ENCODE data around the gene ZNF469.
"Not testable (repeated sequence)": the region's sequence is repeated elsewhere in the genome, so short reads cannot be mapped to it uniquely, and the experiment has no call there.

ZNF469 gene

DNA sequence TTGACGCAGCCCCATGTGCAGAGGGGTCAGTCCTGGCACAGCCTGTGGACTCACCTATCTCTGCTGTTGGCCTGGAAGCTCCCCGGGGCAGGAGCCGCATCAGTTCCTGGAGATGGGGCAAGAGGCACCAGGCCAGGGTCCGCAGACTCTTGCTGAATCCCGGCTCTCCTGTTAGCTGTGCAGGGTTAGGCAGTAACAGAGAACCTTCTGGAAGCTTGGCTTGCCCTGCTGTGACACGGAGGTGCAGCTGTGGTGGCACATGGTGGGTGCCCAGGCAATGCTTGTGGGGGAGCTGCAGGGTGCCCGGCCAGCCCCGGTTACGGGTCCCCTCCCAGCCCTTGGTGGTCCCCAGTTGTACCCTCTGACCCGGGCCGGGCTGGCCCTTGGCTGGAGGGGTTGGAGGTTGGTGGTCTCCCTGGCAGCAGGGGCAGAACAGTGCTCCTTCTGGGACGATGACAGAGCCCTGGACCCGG is 26.0 kb upstream of the ZNF469 start:
- DNase-seq (ENCODE audit: extremely low read depth in 1 of 2, low read depth in 1 of 2): no peak

DNA sequence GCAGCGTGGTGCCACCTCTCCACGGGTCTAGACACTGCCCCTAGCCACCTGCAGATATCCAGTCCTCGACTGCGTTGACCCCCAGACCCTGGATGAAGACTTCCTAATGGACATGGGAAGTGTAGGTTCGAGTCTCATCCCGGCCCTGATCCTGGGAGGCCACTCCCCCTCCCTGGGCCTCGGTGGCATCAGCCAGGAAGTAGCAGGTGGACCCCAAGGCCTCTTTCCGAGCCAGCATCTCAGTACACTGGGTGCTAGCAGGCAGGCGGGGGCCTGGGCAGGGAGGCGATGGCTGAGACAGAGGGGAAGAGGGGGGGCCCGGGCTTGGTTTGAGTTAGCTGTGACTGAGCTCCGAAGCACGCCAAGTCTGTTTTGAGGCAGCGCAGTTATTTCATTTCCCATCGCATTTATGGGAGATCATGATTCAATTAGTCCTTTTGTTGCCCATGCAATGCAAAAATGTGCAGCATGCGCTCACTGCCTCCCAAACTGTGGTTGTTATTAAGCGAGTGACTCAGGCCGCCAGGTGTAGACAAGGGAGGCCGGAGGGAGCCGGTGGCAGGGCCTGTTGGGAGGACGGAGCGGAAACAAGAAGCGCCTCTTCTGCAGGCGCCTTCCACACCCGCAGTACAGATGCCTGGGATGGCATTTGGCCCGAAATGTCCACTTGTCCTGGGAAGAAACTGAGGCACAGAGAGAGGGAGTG is 25.3 kb upstream of the ZNF469 start:
- DNase-seq (ENCODE audit: extremely low read depth in 1 of 2, low read depth in 1 of 2): no peak

DNA sequence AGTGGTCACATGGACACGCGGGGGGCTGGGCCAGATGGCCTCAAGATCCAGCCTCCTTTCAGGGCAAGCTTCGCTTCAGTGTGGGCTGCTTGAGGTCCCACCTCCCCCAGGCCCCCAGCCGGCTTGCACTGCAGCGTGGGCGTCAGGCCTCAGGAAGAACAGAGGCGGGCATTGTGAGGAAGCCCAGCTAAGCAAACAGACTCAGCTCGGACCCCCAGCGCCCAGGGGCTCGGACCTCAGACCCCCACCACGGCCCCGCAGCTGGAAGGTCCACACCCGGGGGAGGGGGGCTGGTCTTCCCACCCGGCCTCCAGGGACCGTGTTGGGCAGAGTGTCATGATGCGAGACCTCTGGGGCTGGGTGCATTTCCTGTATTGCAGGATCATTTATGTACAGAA is 24.7 kb upstream of the ZNF469 start:
- DNase-seq (ENCODE audit: extremely low read depth in 1 of 2, low read depth in 1 of 2): no peak

DNA sequence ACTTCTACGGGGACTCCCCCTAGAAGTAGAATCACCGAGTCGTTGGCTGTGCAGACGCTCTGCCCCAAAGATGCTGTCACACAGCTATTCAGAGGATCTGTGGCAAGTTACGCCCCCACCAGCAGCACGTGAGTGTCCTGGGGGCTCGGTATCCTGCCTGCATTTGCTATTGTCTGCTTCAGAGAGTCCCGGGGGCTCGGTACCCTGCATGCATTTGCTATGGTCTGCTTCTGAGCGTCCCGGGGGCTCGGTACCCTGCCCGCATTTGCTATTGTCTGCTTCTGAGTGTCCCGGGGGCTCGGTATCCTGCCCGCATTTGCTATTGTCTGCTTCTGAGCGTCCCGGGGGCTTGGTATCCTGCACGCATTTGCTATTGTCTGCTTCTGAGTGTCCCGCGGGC is 23.8 kb upstream of the ZNF469 start:
- DNase-seq (ENCODE audit: extremely low read depth in 1 of 2, low read depth in 1 of 2): no peak

DNA sequence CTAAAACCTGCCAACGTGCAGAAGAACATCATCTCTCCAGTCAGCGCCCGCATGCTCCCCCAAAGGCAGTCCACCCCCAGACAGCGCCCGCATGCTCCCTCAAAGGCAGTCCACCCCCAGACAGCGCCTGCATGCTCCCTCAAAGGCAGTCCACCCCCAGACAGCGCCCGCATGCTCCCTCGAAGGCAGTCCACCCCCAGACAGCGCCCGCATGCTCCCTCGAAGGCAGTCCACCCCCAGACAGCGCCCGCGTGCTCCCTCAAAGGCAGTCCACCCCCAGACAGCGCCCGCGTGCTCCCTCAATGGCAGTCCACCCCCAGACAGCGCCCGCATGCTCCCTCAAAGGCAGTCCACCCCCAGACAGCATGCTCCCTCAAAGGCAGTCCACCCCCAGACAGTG is 22.4 kb upstream of the ZNF469 start:
- not testable (repeated sequence) for DNase-seq (ENCODE audit: extremely low read depth in 1 of 2, low read depth in 1 of 2)

DNA sequence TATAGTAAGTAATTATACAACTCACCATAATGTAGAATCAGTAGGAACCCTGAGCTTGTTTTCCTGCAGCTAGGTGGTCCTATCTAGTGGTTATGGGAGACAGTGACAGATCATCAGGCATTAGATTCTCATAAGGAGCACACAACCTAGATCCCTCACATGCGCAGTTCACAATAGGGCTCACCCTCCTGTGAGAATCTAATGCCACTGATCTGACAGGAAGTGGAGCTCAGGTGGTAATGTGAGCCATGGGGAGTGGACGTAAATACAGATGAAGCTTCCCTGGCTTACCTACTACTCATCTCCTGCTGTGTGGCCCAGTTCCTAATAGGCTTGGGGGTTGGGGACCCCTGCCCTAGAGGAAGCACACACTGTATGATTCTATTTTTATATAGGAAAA is 21.8 kb upstream of the ZNF469 start:
- DNase-seq (ENCODE audit: extremely low read depth in 1 of 2, low read depth in 1 of 2): no peak

DNA sequence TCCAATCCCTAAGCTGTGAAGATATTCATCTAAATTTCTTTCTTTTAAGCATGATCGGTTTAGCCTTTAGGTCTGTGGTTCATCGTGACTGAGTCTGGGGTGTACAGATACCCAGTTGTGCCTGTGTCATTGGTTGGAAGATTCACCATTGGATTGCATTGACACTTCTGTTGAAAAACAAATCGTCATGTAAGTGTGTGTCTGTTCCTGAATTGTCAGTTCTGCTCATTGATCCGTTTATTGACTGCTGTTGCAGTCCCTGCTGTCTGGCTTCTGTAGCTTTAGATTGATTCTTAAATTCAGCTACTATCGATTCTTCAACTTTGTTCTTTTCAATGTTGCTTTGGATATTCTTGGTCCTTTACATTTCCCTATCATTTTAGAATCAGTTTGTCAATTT is 21.0 kb upstream of the ZNF469 start:
- DNase-seq (ENCODE audit: extremely low read depth in 1 of 2, low read depth in 1 of 2): no peak

DNA sequence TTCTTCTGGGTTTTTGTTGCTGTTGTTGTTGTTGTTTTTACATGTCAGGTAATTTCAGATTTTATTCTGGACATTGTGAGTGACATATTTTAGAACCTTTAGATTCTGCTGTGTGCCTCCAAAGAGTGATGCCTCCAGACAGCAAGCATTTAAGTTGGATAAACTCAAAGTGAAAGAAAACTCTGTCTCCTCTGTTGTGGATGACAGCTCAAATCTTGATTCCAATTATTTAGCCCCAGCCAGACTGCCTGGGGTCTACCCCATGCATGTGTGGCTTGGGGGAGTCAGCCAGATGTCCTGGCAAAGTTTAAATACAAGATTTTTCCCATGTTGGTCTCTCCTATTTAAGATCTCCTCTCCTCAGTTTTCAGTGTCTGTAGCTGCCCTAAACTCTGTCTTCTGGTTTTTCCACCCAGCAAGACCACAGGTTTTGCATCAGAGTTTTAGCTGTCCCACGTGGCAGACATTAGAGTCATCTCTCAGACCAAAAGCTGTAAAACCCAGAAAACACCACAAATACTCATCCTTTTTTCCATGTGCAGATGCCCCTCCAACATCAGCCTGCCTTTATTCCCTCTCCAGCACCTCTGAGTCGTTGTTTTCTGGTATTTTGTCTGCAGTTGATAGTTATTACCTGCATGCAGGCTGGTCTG is 19.4 kb upstream of the ZNF469 start:
- DNase-seq (ENCODE audit: extremely low read depth in 1 of 2, low read depth in 1 of 2): no peak

DNA sequence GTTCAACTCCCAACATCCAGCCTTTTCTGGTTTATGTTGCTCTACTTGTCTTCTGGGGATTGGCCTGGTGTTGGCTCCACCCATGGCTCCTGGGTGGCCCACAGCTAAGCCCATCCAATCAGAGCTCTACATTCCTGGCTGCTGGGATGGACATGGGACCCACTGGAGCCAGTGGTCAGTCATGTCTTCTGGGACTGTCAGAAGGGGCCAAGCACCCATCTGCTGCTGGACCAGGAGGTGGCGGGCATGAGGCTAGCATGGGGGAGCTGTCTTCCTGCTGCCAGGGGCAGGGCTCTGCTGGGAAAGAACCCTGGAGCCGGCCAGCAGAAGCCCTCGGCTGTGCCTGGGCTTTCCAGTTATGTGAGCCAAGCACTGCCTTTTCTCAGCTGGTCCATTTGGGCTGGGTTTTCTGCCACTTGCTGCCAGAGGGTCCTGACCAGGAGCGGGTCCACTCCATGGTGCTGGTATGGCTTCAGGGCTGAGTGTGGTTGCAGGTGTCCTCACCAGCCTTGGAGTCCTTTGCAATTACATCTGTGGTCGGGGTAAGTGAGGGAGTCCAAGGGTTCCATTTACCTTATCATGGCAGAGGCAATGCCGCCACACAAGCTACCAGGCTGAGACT is 17.4 kb upstream of the ZNF469 start:
- DNase-seq (ENCODE audit: extremely low read depth in 1 of 2, low read depth in 1 of 2): no peak

DNA sequence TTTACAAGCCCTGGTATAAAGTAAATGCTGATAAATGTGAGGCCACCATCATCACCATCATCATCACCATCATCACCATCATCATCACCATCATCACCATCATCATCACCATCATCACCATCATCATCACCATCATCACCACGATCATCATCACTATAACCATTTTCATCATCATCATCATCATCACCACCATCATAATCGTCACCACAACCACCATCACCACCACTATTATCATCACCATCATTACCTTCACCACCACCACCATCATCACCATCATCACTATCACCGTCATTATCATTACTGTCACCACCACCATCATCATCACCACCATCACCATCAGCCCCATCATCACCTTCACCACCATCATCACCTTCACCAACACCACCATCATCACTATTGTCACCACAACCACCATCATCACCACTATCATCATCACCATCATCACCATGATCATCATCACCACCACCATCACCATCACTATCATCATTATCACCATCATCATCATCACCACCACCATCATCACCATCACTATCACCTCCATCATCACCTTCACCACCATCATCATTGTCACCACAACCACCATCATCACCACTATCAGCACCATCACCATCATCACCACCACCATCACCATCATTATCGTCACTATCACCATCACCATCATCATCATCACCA is 16.6 kb upstream of the ZNF469 start:
- DNase-seq (ENCODE audit: extremely low read depth in 1 of 2, low read depth in 1 of 2): no peak

DNA sequence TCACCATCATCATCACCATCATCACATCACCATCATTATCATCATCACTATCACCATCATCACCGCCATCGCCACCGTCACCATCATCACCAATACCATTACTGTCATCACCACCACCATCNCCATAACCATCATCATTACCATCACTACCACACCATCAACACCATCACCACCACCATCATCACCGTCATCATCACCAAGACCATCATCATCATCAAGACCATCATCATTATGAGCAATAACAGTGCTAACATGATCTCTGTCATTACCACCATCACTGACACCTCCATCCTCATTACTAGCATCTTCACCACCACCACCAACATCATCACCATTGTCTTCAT is 16.1 kb upstream of the ZNF469 start:
- no peak for DNase-seq (ENCODE audit: extremely low read depth in 1 of 2, low read depth in 1 of 2)

DNA sequence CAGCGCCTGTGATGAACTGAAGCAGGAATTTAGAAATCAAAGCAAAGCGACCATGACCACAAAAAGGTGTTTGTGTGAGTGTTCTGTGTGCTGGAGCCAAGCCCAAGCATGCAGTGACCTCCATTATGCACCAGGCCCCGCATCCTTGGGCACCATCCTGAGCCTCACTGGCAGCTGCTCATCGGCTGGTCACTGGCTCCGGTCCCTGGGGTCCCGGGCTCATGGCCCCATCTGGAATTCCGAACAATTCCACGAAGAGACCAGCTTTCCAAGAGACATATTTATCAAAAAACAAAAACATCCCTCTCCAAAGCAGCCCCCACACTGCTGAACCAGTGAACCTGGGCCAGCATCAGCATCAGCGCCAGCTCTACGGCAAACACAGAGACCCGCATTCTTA is 15.2 kb upstream of the ZNF469 start:
- no peak for DNase-seq (ENCODE audit: extremely low read depth in 1 of 2, low read depth in 1 of 2)

DNA sequence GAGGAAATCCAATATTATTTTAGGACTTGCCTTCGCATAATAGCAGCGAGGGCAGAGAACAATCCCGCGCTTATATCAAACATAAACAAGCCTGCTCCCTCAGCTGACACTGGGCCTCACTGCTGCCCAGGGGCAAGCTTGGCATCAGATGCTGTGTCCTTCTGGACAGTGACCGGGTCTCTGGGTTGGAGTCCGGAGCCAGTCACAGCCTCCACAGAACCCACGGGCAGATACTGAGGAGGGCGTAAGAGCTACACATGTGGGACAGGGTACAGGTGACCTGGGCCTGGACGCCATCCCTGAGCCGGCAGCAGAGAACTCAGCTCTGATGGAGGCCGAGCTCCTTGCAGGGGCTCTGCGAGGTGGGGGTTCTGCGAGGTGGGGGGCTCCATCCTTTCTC is 14.7 kb upstream of the ZNF469 start:
- DNase-seq (ENCODE audit: extremely low read depth in 1 of 2, low read depth in 1 of 2): no peak

DNA sequence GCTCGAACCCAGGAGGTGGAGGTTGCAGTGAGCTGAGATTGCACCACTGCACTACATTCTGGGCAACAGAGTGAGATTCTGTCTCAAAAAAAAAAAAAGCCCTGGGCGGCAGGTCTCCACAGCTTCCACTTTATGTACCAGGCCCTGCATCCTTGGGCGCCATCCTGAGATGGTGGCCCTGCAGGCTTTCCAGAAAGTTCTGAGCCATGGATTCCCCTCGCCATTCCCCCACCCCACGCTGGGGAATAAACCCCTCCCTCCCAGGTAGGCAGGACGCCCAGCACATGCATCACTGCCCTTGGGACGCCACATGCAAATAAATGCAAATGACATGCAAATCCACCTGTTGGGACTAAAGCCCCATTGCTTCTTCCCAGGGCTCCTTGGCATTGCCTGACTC is 13.8 kb upstream of the ZNF469 start:
- no peak for DNase-seq (ENCODE audit: extremely low read depth in 1 of 2, low read depth in 1 of 2)

DNA sequence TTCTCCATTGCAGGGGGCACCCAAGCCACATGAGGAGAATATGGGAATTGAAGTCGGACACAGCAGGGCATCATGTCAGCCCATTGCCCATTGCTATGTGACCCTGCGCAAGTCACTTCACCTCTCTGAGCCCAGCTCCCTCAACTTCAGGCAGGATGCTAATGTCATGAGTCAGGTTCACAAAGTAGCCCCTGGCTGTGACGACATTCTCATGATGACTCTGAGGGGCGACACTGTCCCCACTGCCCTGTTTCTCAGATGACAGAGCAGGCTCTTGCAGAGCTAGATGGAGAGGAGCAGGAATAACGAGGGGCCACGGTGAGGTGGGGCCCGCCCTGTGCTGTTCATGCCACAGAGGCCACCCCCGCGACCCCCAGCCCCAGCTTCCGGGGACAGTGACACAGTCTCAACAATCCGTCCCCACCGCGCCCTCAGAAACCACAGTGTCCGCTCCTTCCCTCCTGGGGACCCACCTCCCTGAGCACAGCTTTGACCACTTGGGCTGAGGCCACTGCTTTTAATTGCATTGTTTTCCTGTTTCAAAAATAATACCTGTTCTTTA is 13.2 kb upstream of the ZNF469 start:
- DNase-seq (ENCODE audit: extremely low read depth in 1 of 2, low read depth in 1 of 2): no peak

DNA sequence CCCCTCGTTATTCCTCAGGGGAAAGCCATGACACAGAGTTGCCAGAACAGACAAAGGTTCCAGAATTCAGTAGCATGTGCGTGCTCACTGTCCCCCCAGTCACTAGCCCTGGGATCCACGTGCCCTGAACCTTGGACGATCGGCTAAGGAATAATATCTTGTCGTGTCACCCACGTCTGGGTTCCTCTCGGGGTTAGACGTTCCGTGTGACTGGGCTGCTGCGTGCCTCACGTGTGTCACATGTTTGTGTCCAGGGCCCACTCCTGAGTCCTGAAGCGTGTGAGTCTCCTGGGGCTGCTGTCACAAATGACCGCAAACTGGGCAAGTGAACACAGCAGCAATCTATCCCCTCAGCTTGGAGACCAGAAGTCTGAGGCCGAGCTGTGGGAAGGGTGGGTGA is 12.4 kb upstream of the ZNF469 start:
- no peak for DNase-seq (ENCODE audit: extremely low read depth in 1 of 2, low read depth in 1 of 2)

DNA sequence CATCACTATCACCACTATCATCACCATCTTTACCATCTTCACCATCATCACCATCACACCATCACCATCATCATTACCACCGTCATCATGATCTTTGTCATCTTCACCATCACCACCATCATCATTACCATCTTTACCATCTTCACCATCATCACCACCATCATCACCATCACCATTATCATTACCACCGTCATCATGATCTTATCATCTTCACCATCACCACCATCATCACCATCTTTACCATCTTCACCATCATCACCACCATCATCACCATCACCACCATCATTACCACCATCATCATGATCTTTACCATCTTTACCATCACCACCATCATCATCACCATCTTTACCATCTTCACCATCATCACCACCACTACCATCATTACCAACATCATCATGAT is 10.2 kb upstream of the ZNF469 start:
- no peak for DNase-seq (ENCODE audit: extremely low read depth in 1 of 2, low read depth in 1 of 2)

DNA sequence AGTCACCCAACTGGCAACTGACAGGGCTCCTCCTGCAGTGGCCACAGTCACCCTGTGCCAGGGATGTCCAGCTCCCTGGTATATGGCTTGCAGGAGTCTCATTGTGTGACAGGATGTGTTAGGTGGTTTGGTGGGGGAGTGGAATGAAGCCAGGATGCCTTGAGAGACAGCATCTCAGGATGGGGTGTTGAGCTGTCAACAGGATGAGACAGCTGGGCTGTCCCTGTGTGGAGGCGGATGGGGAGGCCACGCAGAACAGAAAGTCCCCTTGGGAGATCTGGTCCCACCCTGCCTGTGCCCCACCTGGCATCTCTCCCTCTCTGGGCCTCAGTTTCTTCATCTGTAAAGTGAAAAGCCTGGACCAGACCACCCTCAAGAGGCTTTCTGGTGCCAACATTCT is 9.5 kb upstream of the ZNF469 start:
- DNase-seq (ENCODE audit: extremely low read depth in 1 of 2, low read depth in 1 of 2): no peak

DNA sequence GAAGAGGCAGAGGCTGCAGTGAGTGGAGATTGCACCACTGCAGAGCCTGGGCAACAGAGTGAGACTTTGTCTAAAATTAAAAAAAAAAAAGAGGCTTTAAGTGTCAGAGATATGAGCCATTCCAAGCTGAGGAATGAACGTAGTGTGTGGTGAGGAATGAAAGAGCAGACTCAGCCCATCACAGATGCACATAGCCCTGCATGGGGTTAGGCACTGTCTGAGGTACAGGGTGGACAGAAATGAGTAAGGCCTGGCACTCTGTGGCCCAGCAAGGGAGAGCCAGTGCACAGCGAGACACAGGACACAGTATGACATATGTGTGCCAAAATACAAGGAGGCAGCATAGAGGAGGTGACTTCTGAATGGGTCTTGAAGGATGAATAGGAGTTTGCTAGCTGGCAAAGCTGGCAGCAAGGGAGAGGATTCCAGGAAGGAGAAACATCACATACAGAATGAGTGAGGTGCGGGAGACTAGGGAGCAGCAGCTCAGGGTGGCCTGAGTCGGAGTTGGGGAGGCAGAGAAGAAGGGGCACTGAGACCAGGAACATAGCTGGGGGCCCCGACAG is 8.7 kb upstream of the ZNF469 start:
- no peak for DNase-seq (ENCODE audit: extremely low read depth in 1 of 2, low read depth in 1 of 2)

DNA sequence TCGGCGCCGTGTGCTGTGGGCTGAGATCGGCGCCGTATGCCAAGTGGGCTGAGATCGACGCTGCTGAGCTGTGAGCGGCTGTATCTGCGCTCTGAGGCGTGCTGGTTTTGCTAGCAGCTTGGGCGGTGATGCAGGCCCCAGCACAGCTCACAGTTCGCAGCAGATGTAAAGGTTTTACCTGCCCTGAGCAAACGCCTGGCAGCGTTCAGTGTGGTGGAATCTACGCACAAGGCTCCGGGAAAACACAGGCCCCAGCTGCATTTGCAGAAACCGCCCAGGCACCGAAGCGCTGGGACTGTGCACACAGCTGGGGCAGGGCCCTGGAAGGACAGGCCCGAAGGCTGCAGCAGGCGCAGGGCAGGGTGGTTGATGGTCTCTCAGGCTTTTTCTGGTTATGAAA is 8.0 kb upstream of the ZNF469 start:
- no peak for DNase-seq (ENCODE audit: extremely low read depth in 1 of 2, low read depth in 1 of 2)

DNA sequence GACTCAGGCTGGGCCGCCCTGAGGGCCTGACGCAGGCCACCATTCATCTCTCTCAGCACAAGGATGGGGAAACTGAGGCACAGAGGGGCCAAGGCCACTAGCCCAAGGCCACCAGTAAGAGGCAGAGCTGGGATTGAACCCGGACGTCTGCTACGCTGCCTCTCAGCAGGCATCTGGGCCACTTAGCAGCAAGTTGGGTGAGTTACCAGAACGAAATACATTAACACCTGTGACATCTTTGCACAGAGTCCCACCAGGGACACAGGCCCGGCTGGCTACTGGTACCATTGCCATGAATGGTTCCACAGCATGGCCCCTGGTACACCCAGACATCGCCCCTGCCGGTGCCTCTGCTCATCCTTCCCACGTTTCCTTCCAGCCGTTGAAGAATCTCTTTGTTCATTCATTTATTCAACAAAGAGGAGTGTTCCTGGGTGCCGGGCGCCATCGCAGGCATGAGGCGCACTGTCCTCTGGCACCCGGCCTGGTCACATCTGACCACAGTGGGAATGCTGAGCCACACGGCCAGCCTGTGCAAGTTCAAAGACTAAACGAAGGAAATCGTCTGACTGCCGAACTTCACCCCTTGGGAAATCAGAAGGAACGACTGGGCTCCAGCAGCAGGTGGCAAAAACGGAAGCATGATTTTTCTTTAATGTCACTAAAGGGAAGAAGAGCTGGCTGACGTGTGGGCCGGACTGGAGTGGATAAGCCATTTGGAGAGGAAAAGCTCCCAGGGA is 7.4 kb upstream of the ZNF469 start:
- DNase-seq (ENCODE audit: extremely low read depth in 1 of 2, low read depth in 1 of 2): no peak
